ENCODE measurements around the gene OLFM2.
"Not testable (repeated sequence)": the region's sequence is repeated elsewhere in the genome, so short reads cannot be mapped to it uniquely, and the experiment has no call there.

DNA sequence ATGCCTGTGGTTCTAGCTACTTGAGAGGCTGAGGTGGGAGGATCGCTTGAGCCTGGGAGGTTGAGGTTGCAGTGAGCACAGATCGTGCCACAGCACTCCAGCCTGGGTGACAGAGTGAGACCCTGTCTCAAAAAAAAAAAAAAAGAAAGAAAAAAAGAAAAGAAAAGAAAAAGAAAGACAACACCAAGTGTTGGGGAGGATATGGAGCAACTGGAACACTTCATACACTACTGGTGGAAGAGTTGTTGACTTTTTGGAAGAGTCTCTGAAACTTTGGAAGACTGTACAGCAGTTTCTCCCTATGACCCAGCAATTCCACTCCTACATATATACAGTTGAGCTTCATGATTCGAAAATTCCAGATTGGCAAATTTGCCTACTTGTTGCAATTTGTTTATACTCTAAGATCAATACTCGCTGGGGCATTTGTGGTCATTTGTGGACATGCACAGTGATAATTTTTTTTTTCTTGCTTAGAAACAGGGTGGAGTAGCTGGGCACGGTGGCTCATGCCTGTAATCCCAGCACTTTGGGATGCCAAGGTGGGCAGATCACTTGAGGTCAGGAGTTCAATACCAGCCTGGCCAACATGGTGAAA lies 13.4 kb downstream of the OLFM2 start:
- TF ChIP-seq POLR2AphosphoS5 (IDR thresholded peaks at IDR 0.05); RAD21 (conservative IDR thresholded peaks at IDR 0.05): not testable (repeated sequence)
- TF ChIP-seq, protein P1, sequence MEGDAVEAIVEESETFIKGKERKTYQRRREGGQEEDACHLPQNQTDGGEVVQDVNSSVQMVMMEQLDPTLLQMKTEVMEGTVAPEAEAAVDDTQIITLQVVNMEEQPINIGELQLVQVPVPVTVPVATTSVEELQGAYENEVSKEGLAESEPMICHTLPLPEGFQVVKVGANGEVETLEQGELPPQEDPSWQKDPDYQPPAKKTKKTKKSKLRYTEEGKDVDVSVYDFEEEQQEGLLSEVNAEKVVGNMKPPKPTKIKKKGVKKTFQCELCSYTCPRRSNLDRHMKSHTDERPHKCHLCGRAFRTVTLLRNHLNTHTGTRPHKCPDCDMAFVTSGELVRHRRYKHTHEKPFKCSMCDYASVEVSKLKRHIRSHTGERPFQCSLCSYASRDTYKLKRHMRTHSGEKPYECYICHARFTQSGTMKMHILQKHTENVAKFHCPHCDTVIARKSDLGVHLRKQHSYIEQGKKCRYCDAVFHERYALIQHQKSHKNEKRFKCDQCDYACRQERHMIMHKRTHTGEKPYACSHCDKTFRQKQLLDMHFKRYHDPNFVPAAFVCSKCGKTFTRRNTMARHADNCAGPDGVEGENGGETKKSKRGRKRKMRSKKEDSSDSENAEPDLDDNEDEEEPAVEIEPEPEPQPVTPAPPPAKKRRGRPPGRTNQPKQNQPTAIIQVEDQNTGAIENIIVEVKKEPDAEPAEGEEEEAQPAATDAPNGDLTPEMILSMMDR (IDR thresholded peaks at IDR 0.05; ENCODE audit: poor library complexity, severe bottlenecking) = not testable (repeated sequence)
